Subcutaneous adipose tissue (tissue), 4 donors: Measurements from ENCODE around the gene CA9. TPM values are rescaled to one million over a fixed set of nuclear protein-coding genes. Genes with fewer than 3 reads are reported as not detected.

ENCODE experiments used
- total RNA-seq, 4 donors: library from RNA; depleted of rRNA; stranded (reverse); fragments of >200 nt; gene quantifications; one replicate each; pipeline ENCODE4 v1.1.0, GENCODE V29; 2016
- TF ChIP-seq, protein P1 (sequence below): fragments of 450-650 bp; IDR thresholded peaks from one replicate; pipeline ENCODE4 v1.5.1; 2016; ENCODE audit warnings: low read depth, mild to moderate bottlenecking, control low read depth, antibody characterized with exemption, moderate library complexity

CA9 gene
- total RNA-seq, 4 donors from 2014 or later, result not detected

DNA sequence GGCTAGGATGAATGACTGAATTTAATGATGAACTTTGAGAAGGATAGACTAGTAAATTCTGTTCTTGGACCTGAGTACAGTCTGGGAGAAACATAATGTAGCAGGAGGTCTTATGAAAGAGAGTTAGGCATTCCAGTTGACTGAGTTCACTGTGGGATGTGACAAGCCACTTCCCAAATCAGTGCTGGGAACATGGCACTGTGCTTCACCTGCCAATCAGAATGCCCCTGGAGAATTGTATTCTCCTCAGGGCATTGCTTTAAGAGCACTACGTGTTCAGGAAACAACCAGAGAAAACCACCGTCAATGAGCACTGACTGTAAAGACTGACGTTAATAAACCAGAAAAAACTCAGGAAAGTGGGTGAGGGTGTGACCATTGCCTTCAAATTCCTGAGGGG is 14.4 kb upstream of the CA9 start:
- TF ChIP-seq, protein P1, sequence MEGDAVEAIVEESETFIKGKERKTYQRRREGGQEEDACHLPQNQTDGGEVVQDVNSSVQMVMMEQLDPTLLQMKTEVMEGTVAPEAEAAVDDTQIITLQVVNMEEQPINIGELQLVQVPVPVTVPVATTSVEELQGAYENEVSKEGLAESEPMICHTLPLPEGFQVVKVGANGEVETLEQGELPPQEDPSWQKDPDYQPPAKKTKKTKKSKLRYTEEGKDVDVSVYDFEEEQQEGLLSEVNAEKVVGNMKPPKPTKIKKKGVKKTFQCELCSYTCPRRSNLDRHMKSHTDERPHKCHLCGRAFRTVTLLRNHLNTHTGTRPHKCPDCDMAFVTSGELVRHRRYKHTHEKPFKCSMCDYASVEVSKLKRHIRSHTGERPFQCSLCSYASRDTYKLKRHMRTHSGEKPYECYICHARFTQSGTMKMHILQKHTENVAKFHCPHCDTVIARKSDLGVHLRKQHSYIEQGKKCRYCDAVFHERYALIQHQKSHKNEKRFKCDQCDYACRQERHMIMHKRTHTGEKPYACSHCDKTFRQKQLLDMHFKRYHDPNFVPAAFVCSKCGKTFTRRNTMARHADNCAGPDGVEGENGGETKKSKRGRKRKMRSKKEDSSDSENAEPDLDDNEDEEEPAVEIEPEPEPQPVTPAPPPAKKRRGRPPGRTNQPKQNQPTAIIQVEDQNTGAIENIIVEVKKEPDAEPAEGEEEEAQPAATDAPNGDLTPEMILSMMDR, result no peak

DNA sequence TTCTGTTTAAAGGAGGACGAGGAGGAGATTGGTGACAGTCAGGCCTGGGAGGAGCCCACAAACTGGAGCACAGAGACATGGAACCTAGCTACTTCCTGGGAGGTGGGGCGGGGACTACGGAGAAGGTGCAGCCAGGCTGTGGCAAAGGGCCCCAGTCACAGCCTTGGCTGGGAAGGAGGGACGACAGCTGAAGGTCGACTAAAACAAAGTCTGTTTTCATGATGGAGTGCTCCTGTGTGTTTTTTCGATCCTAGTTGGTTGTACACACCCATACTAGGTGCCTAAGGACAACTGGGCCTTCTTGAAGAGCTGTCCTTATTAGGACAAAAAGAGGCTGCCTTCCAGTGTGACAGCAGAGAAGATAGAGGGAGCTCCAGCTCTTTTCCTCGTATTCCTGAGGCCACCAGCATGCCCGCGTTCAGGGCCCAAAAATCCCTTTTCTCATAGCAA is 12.7 kb upstream of the CA9 start:
- TF ChIP-seq, protein P1, result no peak

DNA sequence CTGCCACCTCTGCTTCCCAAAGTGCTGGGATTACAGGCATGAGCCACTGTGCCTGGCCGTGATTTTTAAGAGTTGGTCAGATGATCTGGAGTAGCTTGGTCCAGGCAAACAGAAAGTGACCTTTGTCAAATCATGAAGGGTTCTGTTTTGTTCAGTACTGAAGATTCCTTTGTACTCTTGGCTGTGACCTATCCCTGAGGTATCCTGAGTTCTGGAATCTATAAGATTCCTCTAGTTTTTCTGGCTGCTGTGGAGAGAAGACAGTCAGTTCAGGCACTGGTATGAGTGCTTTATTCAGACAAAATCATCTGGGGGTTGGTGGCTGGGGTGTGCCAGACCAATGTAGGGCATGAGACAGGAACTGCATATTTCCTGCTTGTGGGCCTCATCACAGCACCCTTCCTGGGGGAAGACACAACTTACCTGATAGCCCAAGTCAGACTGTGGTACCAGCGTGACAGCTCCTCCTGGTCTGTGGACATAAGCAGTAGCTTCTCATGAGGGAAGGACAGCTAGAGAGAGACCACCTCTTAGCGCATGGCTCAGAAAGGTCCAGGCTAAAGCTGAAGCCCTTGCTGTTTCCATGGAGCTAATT is 11.9 kb upstream of the CA9 start:
- TF ChIP-seq, protein P1, result no peak

DNA sequence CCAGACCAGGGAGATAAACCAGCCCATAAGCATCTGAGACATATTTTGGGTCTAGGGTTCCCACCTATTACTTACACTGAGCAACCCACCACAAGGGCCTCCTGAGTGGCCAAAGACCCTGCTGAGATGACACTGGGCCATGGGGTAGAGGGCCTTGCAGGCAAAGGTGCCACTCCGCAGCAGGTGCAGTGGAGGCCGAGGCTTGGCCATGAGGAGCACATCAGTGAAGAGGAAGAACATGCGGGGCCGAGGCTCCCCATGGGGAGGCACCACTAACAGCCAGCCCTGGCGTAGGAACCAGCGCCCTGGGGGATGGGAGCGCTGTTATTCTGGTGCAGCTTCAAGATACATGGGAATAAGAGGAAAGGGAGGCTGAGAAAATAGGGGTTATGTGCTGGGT is 11.3 kb upstream of the CA9 start:
- TF ChIP-seq, protein P1, result no peak

DNA sequence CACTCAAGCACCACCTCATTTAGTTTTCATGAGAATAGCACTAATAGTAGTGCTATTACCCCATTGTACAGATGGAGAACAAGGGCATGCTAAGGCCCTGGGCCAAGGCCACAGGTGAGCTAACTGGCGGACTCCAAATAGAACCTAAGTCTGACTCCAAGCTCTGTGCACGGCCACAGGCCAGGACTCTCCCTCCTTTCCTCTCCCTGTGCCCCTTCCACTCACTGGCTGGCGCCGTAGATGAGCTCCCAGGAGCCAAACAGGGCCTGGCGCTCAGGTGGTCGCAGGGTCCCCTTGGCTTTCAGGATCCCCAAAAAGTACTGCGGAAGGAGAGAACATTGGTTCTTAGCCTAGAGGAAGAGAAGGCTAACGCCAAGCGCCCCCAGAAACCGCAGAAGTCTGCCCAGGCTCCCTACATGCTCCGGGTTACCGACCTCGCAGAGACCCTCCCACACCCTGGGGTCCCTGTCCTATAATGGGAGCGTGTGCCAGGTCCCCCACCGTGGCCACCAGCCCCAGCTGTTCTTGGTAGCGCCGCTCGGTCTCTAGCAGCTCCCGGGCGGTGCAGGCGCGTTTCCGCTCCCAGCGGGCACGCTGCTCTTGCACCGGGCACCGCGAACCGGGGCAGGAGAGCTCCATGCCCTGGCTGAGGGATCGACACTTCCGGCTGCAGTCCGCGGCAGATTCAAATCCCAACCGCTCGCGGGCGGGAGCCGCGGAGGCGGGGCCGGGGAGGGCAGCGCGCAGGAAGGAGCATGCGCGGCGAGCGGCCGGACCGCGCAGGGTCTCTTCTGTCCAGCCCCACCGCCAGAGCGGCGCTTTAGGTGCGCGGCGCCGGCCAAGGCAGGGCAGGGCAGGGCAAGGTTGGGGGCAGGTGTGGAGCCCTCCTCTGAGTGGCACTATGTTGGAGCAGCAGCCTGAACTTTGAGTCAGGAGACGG is 8.9 kb upstream of the CA9 start, which contains the start of gene ARHGEF39:
Gene ARHGEF39 (minus strand): TSS at position 665 of the 940 bp plus-strand sequence. CDS start 26 bp downstream, at position 639.
- TF ChIP-seq, protein P1, result no peak

DNA sequence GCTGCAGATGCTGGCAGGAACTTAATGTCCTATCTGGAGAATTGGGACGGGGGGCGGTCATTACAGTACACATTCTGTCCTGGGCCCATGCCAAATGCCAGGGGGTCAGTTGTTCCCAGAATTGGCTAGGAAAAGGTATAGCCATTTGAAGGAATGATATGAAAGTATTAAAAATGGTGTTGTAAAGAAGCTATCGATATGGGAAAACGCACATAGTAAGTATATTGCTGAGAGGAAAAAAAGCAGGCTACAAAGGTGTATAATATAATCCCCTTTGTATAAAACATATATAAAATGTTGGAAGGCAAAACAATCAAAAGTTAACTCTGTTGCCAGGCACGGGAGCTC is 8.3 kb upstream of the CA9 start:
- TF ChIP-seq, protein P1, result no peak

DNA sequence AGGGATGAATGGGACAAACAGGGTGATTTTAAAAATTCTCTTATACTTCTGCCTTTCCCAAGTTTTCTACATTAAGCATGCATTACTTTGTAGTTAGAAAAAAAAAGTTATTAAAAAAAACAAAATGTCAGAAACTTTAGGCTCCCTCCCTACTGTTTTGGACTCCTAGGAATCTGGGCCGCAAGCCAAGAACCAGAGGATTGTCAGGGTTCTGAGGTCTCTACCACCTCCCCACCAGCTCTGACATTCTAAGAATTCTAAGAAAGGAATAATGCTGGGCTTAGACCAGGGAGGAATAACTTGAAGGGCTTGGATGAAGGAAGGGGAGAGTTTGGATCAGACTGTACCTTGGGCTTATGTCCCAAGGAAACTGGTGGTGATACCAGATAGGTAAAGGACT is 7.7 kb upstream of the CA9 start:
- TF ChIP-seq, protein P1, result no peak
